Retina (tissue), 1 donor: ENCODE data around the gene OAS2.
"Not testable (repeated sequence)": the region's sequence is repeated elsewhere in the genome, so short reads cannot be mapped to it uniquely, and the experiment has no call there.

ENCODE experiments used
- DNase-seq: peaks from one replicate; pipeline ENCODE4 v3.0.0-alpha.2; 2016

OAS2 gene

DNA sequence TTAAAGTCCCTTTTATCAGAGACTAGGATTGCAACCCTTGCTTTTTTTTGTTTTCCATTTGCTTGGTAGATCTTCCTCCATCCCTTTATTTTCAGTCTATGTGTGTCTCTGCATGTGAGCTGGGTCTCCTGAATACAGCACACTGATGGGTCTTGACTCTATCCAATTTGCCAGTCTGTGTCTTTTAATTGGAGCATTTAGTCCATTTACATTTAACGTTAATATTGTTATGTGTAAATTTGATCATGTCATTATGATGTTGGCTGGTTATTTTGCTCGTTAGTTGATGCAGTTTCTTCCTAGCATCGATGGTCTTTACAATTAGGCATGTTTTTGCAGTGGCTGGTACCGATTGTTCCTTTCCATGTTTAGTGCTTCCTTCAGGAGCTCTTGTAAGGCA lies 21.2 kb upstream of the OAS2 start:
- DNase-seq, result not testable (repeated sequence)

DNA sequence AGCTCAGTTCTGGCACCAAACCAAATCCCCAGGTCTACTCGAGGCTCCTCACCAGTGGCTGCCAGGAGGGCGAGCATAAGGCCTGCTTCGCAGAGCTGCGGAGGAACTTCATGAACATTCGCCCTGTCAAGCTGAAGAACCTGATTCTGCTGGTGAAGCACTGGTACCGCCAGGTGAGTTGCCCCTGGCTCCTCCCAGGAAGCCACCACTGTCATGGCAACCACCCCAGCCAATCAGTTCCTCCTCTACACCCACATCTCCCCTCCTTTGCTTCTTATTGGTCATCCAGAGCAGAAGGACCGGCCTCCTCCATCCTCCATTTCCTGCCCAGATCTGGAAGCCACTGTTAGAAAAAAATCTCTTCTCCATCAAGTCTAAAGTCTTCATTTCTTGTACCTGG lies 17.2 kb upstream of the OAS2 start:
- DNase-seq, result no peak

DNA sequence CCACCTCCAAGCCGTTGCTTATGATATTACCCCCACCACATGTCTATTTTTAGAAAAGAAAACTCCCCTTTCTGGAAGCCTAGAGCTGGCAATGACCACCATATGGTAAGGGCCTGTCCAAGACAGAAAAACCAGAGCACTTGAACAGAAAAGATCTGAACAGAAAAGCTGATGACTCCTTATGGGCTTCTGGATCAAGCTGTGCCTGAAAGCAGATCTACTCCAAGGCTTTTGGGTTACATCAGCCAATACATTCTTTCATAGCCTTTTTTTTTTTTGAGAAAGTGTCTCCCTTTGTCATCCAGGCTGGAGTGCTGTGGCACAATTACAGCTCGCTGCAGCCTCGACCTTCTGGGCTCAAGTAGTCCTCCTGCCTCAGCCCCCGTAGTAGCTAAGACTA lies 16.8 kb upstream of the OAS2 start:
- no peak for DNase-seq

DNA sequence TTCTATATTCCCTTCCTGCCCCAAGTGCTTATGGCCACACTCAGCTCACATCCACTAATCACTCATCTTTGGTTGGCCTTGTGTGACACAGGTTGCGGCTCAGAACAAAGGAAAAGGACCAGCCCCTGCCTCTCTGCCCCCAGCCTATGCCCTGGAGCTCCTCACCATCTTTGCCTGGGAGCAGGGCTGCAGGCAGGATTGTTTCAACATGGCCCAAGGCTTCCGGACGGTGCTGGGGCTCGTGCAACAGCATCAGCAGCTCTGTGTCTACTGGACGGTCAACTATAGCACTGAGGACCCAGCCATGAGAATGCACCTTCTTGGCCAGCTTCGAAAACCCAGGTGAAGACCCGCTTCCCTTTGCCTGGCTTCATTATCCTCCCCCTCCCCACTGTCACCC lies 15.8 kb upstream of the OAS2 start:
- DNase-seq, result no peak

DNA sequence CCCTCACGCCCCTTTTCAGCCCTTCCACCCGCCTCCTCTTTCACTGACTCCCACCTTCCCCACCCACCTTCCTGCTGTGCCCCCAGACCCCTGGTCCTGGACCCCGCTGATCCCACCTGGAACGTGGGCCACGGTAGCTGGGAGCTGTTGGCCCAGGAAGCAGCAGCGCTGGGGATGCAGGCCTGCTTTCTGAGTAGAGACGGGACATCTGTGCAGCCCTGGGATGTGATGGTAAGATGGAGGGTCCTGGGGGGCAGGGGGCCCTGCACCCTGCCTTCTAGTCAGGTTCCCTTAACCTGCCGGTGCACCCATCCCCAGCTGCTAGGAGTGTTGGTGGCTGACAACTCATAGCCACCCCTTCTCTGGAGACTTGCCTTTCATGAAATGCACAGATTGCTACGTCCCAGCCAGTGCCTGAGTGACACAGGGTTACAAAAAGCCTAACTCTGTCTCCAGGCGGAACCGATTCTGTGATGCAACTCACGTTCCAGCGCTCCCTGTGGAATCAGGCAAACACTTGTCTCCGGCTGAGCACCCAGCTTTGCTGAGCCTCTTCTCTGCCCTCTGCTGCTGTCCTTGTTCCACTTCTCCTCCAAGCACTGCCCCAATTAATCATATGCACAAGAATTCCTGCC lies 15.0 kb upstream of the OAS2 start:
- peak; percentile 9 for DNase-seq

DNA sequence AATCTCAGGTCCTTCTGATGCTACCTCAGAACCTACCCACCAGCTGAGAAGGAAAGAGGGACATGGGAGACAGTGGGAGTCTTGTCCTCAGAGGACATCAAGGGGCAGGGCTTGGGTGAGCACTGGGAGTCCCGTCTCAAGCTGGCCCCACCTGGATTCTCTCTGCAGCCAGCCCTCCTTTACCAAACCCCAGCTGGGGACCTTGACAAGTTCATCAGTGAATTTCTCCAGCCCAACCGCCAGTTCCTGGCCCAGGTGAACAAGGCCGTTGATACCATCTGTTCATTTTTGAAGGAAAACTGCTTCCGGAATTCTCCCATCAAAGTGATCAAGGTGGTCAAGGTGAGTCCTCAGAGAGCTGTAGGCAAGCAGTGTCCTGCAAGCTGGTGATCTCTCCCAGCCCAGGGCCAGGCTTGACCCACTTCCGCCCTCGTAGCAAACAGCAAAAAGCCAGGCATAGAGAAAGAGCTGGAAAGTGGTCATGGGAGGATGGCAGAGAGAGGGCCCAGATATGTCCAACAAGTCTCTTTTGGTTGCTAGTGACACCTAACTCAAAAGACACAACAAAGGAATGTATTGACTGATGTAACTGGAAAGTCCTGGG lies 14.2 kb upstream of the OAS2 start:
- no peak for DNase-seq

DNA sequence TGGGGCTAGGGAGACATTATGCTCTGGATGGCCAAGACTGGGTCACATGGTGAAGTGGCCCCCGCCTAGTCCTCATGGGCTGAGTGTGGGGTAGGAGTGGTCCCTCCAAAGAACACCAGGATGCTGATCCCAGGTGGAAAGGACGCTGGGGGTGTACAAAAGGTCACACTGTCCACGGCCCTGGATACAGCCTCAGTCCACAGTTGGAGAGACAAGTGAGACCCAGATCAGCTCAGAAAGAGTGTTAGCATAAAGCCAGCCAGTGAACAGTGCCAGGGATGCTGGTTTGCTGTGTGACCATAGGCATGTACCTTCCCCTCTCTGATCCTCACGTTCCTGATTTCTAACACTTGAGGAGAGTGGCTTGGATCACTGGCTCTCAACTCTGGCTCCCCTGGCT lies 13.4 kb upstream of the OAS2 start:
- no peak for DNase-seq

DNA sequence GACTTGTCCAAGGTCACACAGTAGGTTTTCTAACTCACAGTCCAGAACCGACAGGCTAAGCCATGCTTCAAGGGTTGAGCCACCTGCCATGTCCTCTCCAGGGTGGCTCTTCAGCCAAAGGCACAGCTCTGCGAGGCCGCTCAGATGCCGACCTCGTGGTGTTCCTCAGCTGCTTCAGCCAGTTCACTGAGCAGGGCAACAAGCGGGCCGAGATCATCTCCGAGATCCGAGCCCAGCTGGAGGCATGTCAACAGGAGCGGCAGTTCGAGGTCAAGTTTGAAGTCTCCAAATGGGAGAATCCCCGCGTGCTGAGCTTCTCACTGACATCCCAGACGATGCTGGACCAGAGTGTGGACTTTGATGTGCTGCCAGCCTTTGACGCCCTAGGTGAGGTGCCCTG lies 12.7 kb upstream of the OAS2 start:
- DNase-seq, result no peak

DNA sequence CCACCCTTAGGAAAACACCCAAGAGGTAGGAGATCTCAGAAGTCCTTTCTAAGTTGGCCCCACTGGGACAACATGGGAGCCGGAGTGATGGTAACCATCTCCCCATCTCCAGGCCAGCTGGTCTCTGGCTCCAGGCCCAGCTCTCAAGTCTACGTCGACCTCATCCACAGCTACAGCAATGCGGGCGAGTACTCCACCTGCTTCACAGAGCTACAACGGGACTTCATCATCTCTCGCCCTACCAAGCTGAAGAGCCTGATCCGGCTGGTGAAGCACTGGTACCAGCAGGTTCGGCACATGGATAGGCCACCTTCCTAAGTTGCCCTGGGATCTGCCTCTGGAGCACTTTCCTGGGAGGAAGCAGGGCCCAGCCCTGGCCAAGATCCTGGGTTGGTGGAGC lies 11.0 kb upstream of the OAS2 start:
- no peak for DNase-seq

DNA sequence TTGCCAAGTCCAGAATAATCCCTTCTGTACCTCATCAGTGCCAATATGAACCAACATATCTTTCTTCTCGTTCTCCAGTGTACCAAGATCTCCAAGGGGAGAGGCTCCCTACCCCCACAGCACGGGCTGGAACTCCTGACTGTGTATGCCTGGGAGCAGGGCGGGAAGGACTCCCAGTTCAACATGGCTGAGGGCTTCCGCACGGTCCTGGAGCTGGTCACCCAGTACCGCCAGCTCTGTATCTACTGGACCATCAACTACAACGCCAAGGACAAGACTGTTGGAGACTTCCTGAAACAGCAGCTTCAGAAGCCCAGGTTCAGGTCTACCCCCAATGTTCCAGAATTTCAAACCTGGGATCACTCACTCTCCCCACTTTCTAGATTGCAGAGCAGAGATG lies 10.5 kb upstream of the OAS2 start:
- no peak for DNase-seq

DNA sequence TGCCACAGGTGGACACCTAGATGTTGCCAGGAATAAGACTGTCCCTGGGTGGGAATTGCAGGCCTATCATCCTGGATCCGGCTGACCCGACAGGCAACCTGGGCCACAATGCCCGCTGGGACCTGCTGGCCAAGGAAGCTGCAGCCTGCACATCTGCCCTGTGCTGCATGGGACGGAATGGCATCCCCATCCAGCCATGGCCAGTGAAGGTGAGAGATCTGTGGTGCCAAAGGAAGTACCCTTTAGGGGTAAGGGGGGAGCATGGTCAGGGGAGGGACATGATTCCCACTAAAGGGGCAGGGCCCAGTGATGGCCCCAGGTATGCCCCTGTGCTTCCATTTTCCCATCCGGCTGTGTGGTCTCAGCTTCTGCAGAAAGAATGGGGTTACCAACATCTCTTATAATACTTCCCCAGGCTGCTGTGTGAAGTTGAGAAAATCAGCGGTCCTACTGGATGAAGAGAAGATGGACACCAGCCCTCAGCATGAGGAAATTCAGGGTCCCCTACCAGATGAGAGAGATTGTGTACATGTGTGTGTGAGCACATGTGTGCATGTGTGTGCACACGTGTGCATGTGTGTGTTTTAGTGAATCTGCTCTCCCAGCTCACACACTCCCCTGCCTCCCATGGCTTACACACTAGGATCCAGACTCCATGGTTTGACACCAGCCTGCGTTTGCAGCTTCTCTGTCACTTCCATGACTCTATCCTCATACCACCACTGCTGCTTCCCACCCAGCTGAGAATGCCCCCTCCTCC lies 8.6 kb upstream of the OAS2 start:
- DNase-seq, result no peak

DNA sequence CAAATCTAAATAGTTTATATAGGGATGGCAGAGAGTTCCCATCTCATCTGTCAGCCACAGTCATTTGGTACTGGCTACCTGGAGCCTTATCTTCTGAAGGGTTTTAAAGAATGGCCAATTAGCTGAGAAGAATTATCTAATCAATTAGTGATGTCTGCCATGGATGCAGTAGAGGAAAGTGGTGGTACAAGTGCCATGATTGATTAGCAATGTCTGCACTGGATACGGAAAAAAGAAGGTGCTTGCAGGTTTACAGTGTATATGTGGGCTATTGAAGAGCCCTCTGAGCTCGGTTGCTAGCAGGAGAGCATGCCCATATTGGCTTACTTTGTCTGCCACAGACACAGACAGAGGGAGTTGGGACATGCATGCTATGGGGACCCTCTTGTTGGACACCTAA lies 7.9 kb upstream of the OAS2 start:
- no peak for DNase-seq

DNA sequence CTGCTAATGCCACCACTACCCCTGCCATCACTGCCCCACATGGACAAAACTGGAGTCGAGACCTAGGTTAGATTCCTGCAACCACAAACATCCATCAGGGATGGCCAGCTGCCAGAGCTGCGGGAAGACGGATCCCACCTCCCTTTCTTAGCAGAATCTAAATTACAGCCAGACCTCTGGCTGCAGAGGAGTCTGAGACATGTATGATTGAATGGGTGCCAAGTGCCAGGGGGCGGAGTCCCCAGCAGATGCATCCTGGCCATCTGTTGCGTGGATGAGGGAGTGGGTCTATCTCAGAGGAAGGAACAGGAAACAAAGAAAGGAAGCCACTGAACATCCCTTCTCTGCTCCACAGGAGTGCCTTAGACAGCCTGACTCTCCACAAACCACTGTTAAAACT lies 7.1 kb upstream of the OAS2 start:
- no peak for DNase-seq

DNA sequence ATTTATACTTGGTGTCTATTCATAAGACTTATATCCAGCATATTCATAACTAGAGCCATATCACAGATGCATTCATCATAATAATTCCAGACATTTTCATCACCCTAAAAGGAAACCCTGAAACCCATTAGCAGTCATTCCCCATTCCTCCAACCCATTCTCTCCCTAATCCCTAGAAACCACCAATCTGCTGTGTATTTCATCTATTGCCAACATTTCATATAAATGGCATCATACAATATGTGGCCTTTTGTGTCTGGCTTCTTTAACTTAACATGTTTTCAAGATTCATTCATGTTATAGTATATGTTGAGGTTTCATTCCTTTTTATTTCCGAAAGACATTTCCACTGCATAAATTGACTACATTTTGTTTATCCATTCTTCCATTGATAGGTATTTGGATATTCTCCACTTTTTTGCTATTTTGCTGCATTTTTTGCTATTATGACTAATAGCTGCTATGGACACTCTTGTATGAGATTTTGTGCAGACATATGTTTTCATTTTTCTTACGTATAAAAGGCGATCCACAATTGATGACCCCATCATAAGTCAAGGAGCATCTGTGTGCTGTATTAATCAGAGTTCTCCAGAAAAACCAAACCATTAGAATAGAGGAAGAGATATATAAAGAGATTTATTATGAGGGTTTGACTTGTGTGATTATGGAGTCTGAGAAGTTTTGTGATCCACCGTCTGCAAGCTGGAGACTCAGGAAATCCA lies 5.1 kb upstream of the OAS2 start:
- no peak for DNase-seq

DNA sequence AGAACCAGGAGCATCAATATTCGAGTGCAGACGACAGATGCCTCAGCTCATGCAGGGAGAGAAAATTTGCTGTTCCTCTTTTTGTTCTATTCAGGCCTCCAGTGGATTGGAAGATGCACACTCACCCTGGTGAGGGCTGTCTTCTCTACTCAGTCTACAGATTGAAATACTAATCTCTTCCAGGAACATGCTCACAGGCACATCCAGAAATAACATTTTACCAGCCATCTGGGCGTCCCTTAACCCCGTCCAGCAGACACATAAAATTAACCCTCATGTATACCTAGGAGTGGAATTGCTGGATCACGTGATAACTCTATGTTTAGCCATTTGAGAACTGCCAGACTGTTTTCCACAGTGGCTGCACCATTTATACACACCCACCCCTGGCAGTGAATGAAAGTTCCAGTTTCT lies 4.5 kb upstream of the OAS2 start:
- no peak for DNase-seq

DNA sequence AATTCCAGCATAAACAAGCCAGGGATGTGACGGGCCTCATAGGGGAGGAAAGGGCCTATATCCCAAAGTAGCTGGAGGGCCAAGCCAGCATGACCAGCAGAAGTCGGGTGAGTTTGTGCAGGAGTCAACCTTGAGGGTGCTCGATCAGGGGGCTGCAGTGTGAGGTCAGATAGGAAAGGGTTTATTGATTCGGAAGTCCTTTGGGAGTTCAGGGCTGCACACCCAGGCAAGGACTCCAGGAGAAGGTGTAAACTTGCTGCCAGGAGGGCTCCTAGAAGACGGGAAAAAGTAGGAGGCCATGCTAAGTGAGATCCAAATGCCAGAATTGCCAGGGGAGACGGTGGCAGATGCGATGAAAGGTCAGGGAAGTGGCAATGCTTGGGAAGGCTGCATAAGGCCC lies 3.4 kb upstream of the OAS2 start:
- DNase-seq, result no peak

DNA sequence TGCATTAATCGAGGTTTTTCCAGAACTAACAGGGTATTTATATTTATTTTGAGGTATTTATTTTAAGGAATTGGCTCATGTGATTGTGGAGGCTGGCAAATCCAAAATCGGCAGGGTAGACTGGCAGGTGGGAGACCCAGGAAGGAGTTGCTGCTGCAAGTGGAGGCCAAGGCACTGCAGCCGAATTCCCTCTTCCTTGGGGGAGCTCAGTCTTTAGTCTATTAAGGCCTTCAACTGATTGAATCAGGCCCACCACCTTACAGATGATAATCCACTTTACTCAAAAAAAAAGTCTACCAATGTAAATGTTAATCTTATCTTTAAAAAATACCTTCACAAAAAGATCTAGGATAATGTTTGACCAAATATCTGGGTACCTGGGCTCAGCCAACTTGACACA lies 1.2 kb upstream of the OAS2 start:
- DNase-seq, result no peak

DNA sequence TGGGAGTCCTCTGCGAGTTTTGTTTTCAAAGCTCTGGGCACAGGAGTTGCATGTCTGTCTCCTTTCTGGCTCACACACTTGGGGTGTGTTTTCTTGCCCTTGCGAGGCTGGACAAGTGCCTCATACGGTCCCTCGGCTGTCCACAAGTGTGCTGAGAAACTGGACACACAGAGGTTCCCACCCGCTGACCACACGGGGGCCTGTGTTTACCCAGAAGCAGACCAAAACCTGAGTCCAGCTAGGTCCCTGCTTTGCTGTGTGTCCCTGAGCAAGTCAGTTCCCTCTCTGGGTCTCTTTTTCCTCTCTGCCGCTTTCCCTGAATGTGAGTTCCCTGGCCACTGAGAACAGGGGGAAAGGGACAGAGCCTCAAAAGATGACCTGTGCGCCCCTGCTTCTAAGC lies 678 bp upstream of the OAS2 start:
- DNase-seq, result no peak

DNA sequence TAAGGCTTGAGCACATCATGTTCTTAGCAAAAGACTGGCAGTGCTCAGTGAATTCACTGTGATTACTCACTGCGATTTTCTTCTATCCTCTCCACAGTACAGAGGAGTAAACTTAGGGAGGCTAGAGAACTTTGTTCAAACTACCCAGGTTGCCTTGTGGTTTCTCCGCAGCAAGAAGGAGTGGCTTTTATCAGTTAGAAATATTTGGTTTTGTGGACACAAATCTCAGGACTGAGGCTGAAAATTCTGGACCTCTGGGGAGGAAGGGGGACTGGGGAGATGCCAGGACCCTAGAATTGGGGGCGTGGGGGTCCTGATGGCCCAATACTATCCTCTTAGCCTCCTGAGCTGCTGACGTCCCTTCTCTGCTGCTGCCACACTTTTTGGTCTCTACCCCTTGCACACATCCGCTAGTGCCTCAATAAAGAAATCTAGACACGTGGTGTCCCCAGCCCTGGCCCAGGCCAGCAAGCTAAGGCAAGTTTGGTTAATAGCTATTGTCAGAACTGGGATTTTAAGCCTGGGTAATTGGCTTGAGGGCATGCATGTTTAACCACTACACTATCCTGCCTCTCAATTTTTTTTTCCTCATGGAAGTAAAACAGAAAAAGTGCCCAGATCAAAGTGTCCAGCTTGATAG lies 842 bp downstream of the OAS2 start:
- no peak for DNase-seq

DNA sequence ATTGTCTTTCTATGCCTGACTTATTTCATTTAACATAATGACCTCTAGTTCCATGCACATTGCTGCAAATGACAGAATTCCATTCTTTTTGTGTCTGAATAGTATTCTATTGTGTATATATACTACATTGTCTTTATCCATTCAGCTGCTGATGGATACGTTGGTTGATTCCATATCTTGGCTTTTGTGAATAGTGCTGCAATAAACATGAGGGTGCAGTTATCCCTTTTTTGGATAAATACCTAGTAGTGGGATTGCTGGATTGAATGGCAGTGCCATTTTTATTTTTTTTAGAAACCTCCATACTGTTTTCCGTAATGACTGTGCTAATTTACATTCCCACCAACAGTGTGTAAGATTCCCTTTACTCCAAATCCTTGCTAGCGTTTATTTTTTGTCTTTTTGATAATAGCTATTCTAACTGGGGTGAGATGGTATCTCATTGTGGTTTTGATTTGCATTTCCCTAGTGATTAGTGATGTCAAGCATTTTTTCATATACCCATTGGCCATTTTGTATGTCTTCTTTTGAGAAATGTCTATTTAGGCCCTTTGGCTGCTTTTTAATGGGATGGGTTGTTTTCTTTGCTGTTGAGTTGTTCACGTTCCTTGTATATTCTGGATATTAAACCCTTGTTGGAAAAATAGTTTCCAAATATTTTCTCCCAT lies 2.3 kb downstream of the OAS2 start:
- no peak for DNase-seq

DNA sequence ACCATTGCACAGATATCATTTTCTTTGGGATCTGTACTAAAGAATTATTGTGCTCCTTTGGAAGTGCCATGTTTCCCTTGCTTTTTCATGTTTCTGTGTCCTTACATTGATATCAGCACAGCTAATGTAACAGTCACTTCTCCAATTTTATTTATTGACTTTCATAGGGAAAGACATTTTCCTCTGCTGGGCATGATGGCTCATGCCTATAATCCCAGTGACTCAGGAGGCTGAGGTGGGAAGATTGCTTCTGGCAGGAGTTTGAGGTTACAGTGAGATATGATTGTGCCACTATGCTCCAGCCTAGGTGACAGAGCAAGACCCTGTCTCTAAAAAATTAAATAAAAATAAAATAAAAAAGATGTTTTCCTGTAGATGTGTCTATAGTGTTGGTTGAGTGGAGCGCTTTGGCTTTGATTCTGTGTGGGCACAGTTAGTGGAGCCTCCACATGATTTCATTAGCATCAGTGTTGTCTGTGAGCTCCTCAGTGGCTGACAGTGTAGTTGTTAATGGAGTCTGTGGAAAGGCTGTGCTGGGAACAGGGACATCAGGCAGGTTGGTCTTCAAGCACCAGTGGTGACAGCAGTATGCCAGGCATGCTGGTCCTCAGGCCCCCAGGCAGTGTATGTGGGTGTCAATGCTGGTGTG lies 7.4 kb downstream of the OAS2 start:
- DNase-seq, result no peak

DNA sequence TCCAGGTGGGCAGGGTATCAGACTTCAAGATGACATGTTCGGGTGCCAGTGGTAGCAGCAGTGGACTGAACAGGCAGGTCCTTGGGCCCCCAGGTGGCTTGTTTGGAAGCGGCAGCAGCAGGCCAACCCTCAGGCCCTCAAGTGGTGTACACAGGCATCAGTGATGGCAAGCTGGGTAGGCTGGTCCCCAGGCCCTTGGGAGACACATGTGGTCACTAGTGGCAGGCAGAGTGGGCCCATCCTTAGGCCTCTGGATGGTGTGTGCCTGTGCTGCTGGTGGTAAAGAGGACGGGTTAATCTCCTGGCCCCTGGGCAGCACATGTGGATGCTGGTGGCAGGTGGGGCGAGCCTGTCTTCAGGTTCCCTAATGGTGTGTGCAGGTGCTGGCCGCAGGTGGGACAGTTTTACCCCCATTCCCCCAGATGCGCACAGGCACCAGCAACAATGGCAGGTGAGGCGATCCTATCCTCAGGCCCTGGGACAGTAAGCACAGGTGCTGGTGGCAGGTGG lies 8.0 kb downstream of the OAS2 start:
- no peak for DNase-seq
